CD4-positive, alpha-beta T cell treated with Interleukin-12 subunit alpha and Interleukin-12 subunit beta, for 1 hour (primary cell): ENCODE measurements around the gene FUBP3.
A peak's percentile ranks its signal among the peaks of the same experiment; 100 is the strongest.
"Not testable (repeated sequence)": the region's sequence is repeated elsewhere in the genome, so short reads cannot be mapped to it uniquely, and the experiment has no call there.

Experiments used
- DNase-seq: peaks from one replicate; pipeline ENCODE4 v3.0.0-alpha.2; 2020

Gene FUBP3

DNA sequence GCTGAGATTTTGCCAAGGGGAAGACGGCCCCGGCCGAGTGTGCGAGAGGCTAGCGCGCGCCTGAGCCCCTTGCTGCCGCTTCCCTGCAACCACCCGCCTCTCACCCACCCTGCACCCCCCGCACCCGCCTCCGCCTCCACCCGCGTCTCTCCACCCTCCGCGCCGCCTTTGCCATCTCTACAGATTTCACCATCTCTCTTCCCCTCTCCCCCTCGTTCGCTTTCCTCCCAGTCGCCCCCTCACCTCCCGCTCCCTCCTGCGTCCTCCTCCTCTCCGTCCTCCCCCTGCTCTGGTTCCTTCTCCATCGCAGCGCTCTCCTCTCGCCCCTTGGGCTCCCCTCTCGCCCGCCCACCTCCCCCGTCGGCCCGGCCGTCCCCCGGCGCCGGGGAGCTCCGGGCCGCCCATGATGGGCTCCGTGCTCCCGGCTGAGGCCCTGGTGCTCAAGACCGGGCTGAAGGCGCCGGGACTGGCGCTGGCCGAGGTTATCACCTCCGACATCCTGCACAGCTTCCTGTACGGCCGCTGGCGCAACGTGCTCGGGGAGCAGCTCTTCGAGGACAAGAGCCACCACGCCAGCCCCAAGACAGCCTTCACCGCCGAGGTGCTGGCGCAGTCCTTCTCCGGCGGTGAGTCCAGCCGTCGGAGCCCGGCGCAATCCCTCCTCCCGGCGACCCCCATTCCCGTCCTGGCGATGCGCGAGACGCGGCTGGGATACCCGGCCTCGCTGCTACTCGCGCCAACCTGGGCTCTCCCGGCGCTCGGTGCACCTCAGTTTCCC is 85.1 kb downstream of the FUBP3 start, which contains the start of gene PRDM12:
Gene PRDM12, plus strand, starts transcription at position 344 of the 778 bp plus-strand sequence. Its CDS starts 60 bp downstream, at position 404.
- DNase-seq = no peak

DNA sequence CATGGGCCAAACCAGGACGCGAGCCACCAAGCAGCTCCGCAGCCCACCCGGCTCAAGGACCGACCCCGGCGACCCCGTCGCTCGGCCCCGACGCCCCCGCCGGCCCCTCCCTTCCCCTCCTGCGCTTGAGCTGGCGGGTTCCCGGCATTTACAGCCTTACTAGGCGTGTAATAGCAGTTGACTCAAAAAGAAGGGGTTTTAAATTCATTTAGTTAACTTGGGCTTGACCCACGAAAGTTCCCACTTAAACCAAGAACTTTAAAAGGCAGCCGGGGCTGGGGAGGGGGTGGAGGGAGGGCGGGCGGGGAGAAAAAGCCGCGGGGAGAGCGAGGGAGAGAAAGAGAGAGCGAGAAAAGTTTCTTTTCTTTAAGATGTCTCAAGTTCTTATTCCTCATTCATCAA is 85.7 kb downstream of the FUBP3 start:
- no peak for DNase-seq

- no peak for DNase-seq
Measured at GRCh38 chr9:130665431-130666392, 86.3 kb downstream of the FUBP3 start.

- no peak for DNase-seq
Measured at GRCh38 chr9:130666393-130667119, 87.2 kb downstream of the FUBP3 start.

- DNase-seq = no peak
Measured at GRCh38 chr9:130667120-130667435, 87.7 kb downstream of the FUBP3 start.

GRCh38 chr9:130668196-130668595 is 88.8 kb downstream of the FUBP3 start:
- DNase-seq = no peak

GRCh38 chr9:130668659-130669058 is 89.3 kb downstream of the FUBP3 start:
- no peak for DNase-seq

DNA sequence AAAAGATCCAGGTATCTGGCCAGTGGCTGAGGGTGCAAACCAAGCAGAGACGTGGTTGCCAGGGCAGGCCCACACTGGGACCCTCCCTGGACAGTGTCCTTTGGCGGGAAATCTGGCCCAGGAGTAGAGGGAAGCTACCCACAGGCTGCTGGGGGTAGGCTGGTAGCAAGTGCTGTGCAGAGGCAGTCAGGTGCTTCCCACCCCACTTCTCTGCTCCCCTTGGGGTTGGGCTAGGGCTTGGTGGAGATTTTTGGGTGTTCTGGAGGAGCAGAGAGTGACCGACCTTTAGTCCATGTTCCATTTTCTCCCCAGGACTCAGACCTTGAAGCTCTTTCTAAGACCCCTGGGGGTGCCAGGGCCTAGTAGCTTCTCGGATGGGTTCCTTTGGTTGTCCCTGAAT is 90.6 kb downstream of the FUBP3 start:
- no peak for DNase-seq

DNA sequence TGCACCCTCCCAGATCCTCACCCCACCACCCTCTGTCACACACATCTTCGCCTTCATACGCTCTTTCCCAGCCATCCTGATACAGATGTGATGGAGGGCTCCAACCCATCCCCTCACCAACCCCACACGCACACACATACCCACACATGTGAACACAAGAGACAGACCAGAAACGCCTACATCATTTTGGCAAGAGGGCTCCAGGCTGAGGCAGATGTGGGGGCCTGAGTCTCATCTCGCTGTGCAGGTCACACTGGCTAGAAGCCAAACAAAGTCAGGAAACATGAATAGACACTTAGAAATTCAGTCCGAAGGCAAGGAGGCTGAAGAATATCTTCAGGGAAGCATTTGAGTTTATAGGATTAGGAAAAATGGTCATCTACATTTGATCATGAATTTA is 91.3 kb downstream of the FUBP3 start:
- no peak for DNase-seq

- DNase-seq = no peak
Measured at GRCh38 chr9:130672466-130672865, 93.1 kb downstream of the FUBP3 start.

DNA sequence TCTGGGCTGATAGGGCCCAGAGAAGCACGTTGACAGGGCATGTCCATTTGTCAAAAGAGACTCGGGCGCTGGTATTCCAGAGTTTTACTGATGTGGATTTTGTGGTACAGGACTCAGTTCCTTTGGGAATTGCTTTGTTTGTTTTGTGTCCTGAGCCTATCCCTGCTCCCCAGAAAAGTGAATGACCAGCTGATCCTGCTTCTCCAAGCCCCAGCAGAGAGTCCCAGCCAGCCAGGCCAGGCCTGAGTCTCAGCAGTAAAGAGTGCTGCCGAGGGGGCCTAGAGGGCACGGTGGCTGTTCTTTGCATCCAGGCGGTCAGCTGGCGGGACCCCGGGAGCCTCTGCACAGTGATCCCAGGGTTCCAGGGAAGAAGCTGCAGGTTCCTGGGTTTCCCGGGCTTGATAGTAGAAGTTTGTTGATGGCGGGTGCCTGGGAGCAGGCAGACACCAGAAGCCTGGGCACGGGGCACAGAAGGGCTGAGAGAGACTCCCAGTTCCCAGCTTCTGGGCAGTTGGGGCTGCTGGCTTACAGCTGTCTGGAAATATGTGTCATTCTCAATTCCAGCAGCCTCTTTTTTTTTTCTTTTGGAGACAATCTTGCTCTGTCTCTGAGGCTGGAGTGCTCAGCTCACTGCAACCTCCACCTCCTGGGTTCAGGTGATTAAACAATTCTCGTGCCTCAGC is 93.7 kb downstream of the FUBP3 start:
- no peak for DNase-seq

GRCh38 chr9:130675396-130675795 is 96.0 kb downstream of the FUBP3 start:
- no peak for DNase-seq

GRCh38 chr9:130677252-130677651 is 97.9 kb downstream of the FUBP3 start:
- no peak for DNase-seq

GRCh38 chr9:130680836-130681768 is 101.7 kb downstream of the FUBP3 start:
- DNase-seq = peak; percentile 62

DNA sequence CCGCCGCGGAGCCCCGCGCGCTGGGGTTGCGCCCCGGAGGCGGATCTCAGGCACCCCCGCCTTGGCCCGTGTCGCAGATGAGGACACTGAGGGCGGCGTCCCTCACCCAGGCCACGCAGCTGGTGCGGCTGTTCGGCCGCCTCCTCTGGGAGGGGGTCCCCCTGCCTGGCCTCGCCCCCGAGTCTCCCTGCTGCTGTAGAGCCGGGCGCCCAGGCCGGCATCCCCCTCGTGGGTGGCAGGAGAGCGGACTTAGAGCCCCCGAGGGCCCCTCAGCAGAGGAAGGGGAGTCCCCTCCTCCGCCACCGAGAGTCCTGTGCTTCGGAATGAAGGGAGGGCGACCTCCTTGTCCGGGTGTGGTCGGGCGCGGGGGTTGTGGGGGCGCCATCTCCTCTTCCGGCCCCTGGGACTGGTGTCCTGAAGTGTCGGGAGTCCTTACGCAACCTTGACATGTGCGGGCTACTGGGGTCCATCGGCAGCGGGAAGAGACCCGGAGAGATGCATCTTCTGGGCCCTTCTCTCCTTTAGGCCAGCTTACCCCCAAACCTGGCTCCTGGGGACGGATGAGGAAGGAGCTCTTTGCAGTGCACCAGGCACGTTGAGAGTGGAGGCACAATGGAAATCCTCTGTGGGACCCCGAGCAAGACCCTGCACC is 102.5 kb downstream of the FUBP3 start:
- no peak for DNase-seq

DNA sequence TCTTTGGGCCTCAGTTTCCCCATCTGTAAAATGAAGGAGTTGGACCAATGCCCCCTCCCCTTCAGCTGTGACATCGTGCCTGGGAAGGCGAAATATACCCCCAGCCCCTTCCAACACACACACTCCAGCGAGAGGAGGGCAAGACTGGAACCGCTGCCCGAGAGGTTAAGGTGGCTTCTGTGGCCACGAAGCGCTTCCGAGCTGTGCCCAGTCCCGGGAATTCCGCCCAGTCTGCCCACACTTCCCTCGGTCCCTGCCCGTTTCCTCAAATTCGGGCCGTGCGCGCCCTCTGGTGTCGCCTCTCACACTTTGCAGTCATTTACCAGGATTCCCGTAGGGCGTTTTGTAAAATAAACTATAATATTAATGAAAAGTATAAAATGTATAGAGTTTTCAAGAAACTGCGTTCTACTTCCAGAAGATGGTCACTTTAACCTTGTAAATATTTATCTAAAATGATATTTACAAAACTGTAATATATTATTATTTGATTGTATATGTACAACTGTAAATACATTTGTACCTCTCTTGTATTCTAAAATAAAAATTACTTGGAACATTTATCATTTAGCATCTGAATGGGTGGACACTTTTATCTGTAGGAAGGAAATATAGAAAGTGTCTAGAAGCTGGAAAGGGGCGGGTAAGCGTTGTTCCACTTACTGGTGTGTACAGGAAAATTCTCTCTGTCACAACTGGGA is 103.2 kb downstream of the FUBP3 start:
- DNase-seq = peak; percentile 62

DNA sequence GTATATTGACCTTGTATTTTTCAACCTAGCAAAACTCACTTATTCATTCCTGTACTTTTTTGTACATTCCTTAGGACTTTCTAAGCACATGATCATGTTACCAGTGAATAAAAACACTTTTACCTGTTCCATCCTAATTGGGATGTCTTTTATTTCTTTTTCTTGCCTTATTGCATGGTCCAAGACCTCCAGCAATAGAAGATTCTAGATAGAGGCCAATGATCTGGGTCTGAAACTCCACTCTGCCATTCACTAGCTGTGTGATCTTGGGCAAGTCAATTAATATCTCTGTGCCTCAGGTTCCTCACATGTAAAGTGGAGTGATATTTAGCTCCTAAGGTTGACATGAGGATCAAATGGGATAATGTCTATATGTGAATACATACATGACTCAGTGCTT is 105.7 kb downstream of the FUBP3 start:
- no peak for DNase-seq

GRCh38 chr9:130685945-130686344 is 106.6 kb downstream of the FUBP3 start:
- DNase-seq = not testable (repeated sequence)

GRCh38 chr9:130687615-130688014 is 108.2 kb downstream of the FUBP3 start:
- no peak for DNase-seq
